OCI-LY1 (cell line): ENCODE data around the gene FILIP1L.

Experiments used
- H2AFZ ChIP-seq: fragments of 200-600 bp; sonication (generic), shearing (Covaris generic); 2 replicates; pipeline ENCODE4 v1.6.0; 2014; ENCODE audit warnings: antibody characterized with exemption, mild to moderate bottlenecking, low read length
- H3F3A ChIP-seq: fragments of 200-600 bp; sonication (generic), shearing (Covaris generic); 2 replicates; pipeline ENCODE4 v1.6.0; 2014; ENCODE audit warnings: mild to moderate bottlenecking, antibody characterized with exemption, low read length, moderate library complexity; ENCODE audit not compliant: insufficient read depth
- H3K27ac ChIP-seq: fragments of 200-600 bp; sonication (generic); 2 replicates; pipeline ENCODE4 v1.5.1; 2014; ENCODE audit warnings: low read length, mixed run types, mild to moderate bottlenecking, low read depth; ENCODE audit not compliant: poor library complexity, severe bottlenecking
- H3K27me3 ChIP-seq: fragments of 200-600 bp; sonication (generic); 2 replicates; pipeline ENCODE4 v1.6.0; 2014; ENCODE audit warnings: antibody characterized with exemption, mild to moderate bottlenecking, low read length, moderate library complexity; ENCODE audit not compliant: insufficient read depth
- H3K36me3 ChIP-seq: fragments of 200-600 bp; sonication (generic); 2 replicates; pipeline ENCODE4 v1.6.1; 2014; ENCODE audit warnings: mild to moderate bottlenecking, antibody characterized with exemption, low read length, moderate library complexity, mixed read lengths; ENCODE audit not compliant: insufficient read depth
- H3K4me1 ChIP-seq: fragments of 200-600 bp; sonication (generic); 2 replicates; pipeline ENCODE4 v1.5.1; 2014; ENCODE audit warnings: mild to moderate bottlenecking, low read length, moderate library complexity; ENCODE audit not compliant: insufficient read depth, severe bottlenecking
- H3K4me2 ChIP-seq: fragments of 200-600 bp; sonication (generic), shearing (Covaris generic); 2 replicates; pipeline ENCODE4 v1.6.1; 2014; ENCODE audit warnings: low read length
- H3K4me3 ChIP-seq: fragments of 200-600 bp; sonication (generic); 2 replicates; pipeline ENCODE4 v1.5.1; 2014; ENCODE audit warnings: low read length, low read depth, mild to moderate bottlenecking, mixed read lengths; ENCODE audit not compliant: poor library complexity, severe bottlenecking
- H3K79me2 ChIP-seq: fragments of 200-600 bp; shearing (Covaris generic); 2 replicates; pipeline ENCODE4 v1.6.1; 2016; ENCODE audit warnings: mixed run types, low read length, mixed read lengths; ENCODE audit not compliant: insufficient read depth
- H3K9ac ChIP-seq: fragments of 200-600 bp; sonication (generic), shearing (Covaris generic); 2 replicates; pipeline ENCODE4 v1.6.1; 2014; ENCODE audit warnings: mild to moderate bottlenecking, low read length, mixed read lengths
- H3K9me2 ChIP-seq: fragments of 200-600 bp; sonication (generic), shearing (Covaris generic); 2 replicates; pipeline ENCODE4 v1.6.1; 2014; ENCODE audit warnings: low read depth, mild to moderate bottlenecking, low read length, mixed read lengths
- H3K9me3 ChIP-seq: fragments of 200-600 bp; shearing (Covaris generic); 2 replicates; pipeline ENCODE4 v1.6.1; 2014; ENCODE audit warnings: low read length, mixed read lengths
- H4K20me1 ChIP-seq: fragments of 200-600 bp; sonication (generic), shearing (Covaris generic); 2 replicates; pipeline ENCODE4 v1.6.0; 2016; ENCODE audit warnings: mild to moderate bottlenecking, low read length; ENCODE audit not compliant: insufficient read depth
- CTCF ChIP-seq: fragments of 200-600 bp; sonication (generic), shearing (Covaris generic); IDR thresholded peaks from 2 replicates; pipeline ENCODE4 v1.5.1; 2017; ENCODE audit warnings: mild to moderate bottlenecking, antibody characterized with exemption, low read length, moderate library complexity, mixed read lengths
- EZH2 ChIP-seq: fragments of 200-600 bp; sonication (generic), shearing (Covaris generic); IDR thresholded peaks from 2 replicates; pipeline ENCODE4 v1.8.0; 2017; ENCODE audit warnings: borderline replicate concordance, mixed run types, mild to moderate bottlenecking, antibody characterized with exemption, low read length, moderate library complexity, mixed read lengths

FILIP1L gene

DNA sequence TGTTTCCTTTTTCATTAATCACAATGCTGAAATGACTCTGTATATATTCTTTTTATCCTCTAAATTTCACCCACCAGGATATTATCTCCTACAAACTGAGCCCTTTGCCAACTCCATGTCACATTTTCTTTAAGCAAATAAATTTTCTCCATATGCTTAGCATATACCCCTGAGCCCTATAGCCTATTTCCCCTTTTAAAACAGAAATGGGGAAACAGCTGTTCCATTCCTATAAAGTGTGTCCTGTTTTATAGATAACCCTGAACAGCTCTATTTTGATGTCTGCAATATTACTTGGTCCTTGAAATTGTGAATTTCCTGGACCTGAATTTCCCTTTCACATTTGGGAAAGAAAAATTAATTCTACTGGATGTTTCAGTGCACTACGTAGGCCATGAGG is 15.6 kb upstream of the FILIP1L start:
- Histone ChIP-seq H3K4me1 (no peaks in the 10 kb centered on the region), H4K20me1 (no peaks in the 10 kb centered on the region), H3K9me2 (no peaks in the 10 kb centered on the region), H3F3A (no peaks in the 10 kb centered on the region), H3K9ac (no peak overlapping the region), H3K27me3 (no peaks in the 10 kb centered on the region), H3K27ac (no peak overlapping the region), H2AFZ (no peak overlapping the region), H3K9me3 (no peaks in the 10 kb centered on the region), H3K79me2 (no peaks in the 10 kb centered on the region), H3K4me3 (no peak overlapping the region), H3K4me2 (no peak overlapping the region), H3K36me3 (no peaks in the 10 kb centered on the region)
- TF ChIP-seq EZH2 (no peak), CTCF (no peak)

- H3K36me3 ChIP-seq = no peaks in the 10 kb centered on the region
- H3K79me2 ChIP-seq = no peaks in the 10 kb centered on the region
- H3K9me2 ChIP-seq = no peaks in the 10 kb centered on the region
- H2AFZ ChIP-seq = no peak overlapping the region
- no peak overlapping the region for H3K4me3 ChIP-seq
- H3K9me3 ChIP-seq = no peaks in the 10 kb centered on the region
- no peaks in the 10 kb centered on the region for H3F3A ChIP-seq
- TF ChIP-seq CTCF (no peak), EZH2 (no peak)
- H3K27ac ChIP-seq = no peak overlapping the region
- no peaks in the 10 kb centered on the region for H3K4me1 ChIP-seq
- H4K20me1 ChIP-seq = no peaks in the 10 kb centered on the region
- H3K9ac ChIP-seq = no peak overlapping the region
- no peak overlapping the region for H3K4me2 ChIP-seq
- no peaks in the 10 kb centered on the region for H3K27me3 ChIP-seq
Measured at GRCh38 chr3:100128565-100128964, 14.3 kb upstream of the FILIP1L start.

DNA sequence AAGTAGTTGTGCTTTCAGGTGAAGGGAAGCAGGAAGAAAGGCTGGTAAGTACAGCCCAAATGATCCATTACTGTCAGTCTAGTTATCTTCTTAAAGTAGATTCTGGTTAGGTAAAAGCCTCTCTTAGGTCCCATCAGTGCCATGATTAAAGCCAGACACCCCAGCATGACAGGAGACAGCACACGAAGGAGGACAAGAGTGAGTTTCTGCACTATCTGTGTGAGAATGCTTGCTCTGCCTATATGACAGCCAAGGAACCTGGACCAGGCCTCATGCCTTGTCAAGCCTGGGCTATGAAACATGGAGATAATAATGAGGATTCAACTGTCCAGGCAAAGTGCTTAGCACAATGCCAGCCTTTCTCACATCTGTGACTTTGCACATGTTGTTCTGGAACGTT is 13.5 kb upstream of the FILIP1L start:
- Histone ChIP-seq H2AFZ (no peak overlapping the region), H3K79me2 (no peaks in the 10 kb centered on the region), H3K27ac (no peak overlapping the region), H3K4me1 (no peaks in the 10 kb centered on the region), H4K20me1 (no peaks in the 10 kb centered on the region), H3F3A (no peaks in the 10 kb centered on the region), H3K9me2 (no peaks in the 10 kb centered on the region), H3K4me3 (no peak overlapping the region), H3K9ac (no peak overlapping the region), H3K36me3 (no peaks in the 10 kb centered on the region), H3K4me2 (no peak overlapping the region), H3K9me3 (no peaks in the 10 kb centered on the region), H3K27me3 (no peaks in the 10 kb centered on the region)
- no peak for TF ChIP-seq CTCF
- no peak for TF ChIP-seq EZH2
